Activated CD4-positive, alpha-beta T cell treated with anti-CD3 and anti-CD28 coated beads for 4 hours (primary cell): Measurements from ENCODE around the gene CACNA1B.

Source experiments
- DNase-seq, 2 donors: peaks; one replicate each; pipeline ENCODE4 v3.0.0-alpha.2; 2020

The CACNA1B gene

GRCh38 chr9:138061631-138062030 is 184.0 kb downstream of the CACNA1B start:
- no peak for DNase-seq

- no peak for DNase-seq
Observed at GRCh38 chr9:138062196-138062595, 184.6 kb downstream of the CACNA1B start.

- no peak for DNase-seq
Observed at GRCh38 chr9:138063033-138063432, 185.5 kb downstream of the CACNA1B start.

DNA sequence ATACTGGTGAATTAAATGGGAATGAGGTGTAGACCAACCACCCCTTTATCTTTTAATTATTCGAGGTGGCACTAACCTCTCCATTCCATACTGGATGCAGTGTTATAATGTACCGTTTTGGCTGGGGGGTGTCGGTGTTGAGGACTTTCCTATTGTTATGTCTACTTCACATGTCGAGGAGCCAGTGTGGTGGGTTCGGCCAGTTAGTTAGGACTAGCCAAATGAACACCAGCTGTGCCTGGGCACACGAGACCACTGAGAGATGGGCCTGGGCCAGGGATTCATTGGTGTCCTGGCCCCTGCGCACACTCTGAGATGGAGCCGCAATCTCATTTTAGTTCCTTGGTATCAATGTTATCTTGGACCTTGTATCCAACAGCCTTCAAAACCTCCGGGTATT is 186.2 kb downstream of the CACNA1B start:
- DNase-seq: no peak

DNA sequence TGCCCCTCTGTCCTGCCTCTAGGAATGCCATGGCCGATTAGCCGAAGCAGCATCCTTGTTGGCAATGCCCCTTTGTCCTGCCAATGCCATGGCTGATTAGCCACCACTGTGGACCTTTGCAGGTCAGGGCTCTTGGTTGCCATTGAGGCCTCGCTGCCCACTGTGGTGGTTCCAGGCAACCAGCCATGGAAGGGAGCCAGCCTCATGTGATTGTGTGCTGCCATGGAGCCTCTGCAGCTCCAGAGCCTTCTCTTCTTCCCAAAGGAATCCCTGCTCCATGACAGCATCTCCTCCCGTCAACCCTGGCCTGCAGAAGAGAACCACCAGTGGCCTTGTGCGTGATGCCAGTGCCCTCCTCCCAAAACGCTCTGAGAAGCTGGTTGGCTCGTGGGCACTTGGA is 187.0 kb downstream of the CACNA1B start:
- DNase-seq: no peak

DNA sequence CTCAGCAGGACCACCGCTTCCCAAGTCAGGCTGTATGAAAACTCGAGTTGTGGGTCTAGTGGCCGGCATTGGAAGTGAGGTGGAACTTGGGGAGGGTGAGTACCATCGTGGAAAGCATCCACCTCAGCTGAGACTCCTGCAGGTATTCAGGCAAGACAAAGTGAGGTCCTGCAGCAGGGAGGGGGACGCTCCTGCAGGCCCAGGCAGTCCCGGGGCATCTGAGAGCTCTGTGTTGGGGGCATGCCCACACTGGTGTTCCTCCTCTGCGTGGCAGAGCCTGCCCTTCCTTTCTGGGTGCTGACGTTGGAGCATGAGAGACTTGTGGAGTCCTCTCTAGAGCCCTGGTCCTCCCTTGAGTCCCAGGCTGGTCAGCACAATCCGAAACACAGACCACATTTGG is 187.7 kb downstream of the CACNA1B start:
- DNase-seq: no peak

DNA sequence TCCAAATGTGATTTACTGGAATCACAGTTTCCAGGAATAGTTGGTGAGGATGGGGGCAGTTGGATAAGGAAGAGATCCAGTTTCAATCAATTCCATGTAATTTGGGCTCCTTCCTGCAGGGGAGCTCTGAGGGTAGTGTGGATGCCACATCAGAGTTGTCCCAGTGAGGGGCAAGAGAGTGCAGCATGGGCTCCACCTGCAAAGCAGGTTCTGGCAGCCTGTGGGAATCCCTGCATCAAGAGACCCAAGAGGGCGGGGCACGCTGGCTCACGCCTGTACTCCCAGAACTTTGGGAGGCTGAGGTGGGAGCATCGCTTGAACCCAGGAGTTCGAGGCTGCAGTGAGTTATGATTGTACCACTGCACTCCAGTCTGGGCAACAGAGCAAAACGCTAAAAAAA is 188.5 kb downstream of the CACNA1B start:
- DNase-seq: no peak

GRCh38 chr9:138067613-138068367 is 190.2 kb downstream of the CACNA1B start:
- DNase-seq: no peak

DNA sequence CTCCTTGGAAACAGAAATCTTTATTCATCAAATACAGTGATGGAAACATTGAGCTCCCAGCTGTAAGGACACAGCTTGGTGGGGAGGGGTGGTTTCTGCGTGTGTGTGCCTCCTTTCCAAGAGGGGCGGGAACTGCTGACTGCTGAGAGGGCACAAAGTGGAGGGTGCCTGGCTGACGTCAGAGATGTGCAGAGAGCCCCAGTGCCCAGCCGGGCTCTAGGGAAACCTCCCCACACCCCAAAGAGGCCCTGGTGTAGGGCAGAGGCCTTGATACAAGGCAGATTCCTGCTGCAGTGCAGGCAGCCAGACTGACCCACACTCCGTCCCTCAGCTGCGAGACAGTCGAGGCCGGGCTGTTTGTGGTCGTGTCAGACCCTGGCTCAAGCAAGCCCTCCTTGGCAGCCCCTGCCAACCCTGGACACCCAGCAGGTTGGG is 191.0 kb downstream of the CACNA1B start:
- DNase-seq: no peak

GRCh38 chr9:138069731-138070456 is 192.3 kb downstream of the CACNA1B start:
- no peak for DNase-seq

DNA sequence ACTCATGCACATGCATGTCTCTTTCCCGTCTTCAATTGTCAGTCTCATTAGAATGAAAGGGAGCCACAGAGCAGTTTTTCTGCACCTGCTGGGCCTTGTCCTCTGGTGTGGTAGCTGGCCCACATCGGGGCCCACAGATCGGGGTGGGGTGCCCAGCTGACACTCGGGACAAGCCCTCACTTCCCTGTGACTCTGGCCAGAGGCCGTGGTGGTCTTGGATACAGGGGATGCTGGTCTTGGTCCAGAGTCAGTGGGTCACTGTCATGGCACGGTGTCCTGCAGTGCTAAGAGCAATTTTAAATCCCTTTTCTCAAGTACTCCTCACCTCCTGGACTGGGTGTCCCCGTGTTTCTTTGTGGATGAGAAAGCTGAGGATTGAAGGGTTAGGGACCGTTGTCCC is 193.2 kb downstream of the CACNA1B start:
- no peak for DNase-seq

GRCh38 chr9:138071292-138071691 is 193.7 kb downstream of the CACNA1B start:
- no peak for DNase-seq

DNA sequence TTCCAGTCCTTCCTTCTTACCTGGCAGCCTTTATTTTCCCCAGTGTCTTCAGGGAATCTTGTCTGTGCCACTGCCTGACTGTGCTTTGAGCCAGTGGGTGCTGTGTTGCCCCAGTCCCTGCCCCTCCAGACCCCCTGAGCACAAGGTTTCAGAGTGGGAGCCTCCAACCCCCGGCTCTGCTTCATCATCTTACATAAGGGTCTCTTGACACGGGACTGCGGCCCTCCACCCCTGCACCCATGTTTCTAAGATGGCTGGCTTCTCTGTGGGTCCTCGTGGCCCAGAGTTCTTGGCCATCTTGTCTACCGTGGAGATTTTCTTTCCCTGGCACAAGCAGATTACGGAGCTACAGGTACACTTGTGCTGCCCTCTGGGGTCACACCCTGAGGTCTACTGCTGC is 194.1 kb downstream of the CACNA1B start:
- no peak for DNase-seq

GRCh38 chr9:138072161-138072842 is 194.7 kb downstream of the CACNA1B start:
- no peak for DNase-seq

GRCh38 chr9:138072897-138073296 is 195.3 kb downstream of the CACNA1B start:
- DNase-seq: no peak

GRCh38 chr9:138073408-138073807 is 195.8 kb downstream of the CACNA1B start:
- DNase-seq: no peak

- DNase-seq: no peak
Observed at GRCh38 chr9:138073808-138074207, 196.2 kb downstream of the CACNA1B start.

DNA sequence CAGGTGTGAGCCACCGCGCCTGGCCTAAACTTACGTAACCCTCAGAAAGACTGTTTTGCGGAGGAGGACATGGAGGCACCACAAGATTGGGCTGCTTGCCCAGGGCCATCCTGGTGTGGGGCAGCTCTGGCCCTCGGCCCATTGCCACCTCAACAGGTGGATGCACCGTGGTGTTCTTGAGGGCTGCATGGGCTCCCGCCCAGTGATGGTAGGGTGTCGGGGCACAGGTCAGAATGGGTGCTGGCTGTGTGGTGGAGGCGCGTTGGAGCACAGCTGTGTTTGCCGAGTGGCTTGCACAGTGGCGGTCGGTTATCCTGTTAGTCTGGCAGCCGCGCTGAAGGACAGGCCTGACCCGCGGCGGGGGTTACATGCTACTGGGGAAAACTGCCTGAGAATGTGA is 196.9 kb downstream of the CACNA1B start:
- DNase-seq: no peak

DNA sequence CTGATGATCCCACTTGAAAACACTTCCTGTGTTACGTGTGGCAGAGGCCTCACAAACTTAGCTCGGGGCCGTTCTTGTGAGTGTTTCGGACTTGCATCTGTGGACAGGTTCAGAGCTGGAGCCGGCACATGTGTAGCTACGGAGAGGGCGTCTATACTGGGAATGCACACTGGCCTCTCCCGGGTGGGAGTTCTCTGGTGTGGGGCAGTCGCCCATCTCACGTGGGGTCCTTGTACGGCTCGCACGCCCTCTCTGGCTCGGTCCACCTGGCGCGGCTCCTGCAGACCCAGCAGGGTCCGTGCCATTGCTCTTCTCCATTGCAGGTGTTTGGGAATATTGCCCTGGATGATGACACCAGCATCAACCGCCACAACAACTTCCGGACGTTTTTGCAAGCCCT is 197.9 kb downstream of the CACNA1B start:
- DNase-seq: no peak

- no peak for DNase-seq
Observed at GRCh38 chr9:138075961-138076649, 198.5 kb downstream of the CACNA1B start.

DNA sequence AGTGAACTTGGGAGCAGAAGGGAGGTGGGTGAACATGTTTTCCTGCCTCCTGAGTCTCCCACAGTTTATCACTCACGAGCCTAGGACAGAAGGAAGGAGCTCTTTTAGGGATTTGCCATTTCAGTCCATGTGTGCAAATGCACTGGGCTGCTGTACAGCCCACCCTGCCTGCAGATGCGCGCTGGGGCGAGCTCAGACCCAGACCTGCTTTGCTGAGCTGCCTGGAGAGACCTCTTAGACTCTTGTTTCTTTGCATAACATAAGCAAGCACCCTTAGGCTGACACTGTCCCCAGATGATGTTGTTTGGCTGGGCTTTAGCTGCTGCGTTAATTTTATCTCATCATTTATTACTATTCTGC is 199.0 kb downstream of the CACNA1B start:
- no peak for DNase-seq

DNA sequence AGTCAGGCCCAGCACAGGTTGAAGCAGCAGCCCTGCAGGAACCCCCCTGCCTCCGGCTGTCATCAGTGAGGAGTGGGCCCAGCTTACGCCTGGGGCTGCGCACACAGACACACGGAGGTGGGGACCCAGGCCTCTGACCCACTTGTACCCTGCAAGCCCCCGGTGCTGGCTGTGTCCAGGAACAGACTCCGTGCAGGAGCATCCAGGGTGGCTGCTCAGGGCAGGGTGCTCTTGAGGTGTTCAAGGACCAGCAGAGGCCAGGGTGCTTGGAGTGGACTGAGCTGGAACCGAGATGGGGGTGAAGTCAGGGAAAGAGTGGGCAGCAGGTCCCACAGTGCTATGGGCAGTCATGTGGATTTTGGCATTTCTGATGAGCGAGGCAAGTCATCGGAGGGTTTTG is 199.5 kb downstream of the CACNA1B start:
- DNase-seq: no peak

GRCh38 chr9:138077898-138078540 is 200.4 kb downstream of the CACNA1B start:
- DNase-seq: no peak
